ENCODE data around the gene GLB1L2. TPM values are rescaled to one million over a fixed set of nuclear protein-coding genes. Genes with fewer than 3 reads are reported as not detected.

The GLB1L2 gene
- polyA plus RNA-seq, 1 experiment: 0.18 TPM

GRCh38 chr11:134364261-134364660 is 32.5 kb downstream of the GLB1L2 start:
- POLR2A ChIA-PET: no interaction called here
- H3K4me3 ChIP-seq (ENCODE audit: low read depth, low read length): no peak overlapping the region
- no peaks in the 10 kb centered on the region for H3K27me3 ChIP-seq (ENCODE audit: control insufficient read depth, insufficient read depth, low read length)
- no peak for TF ChIP-seq CTCF (IDR thresholded peaks at IDR 0.05; ENCODE audit: insufficient read depth, low read depth, low read length)
- H3K36me3 ChIP-seq (ENCODE audit: control insufficient read depth, insufficient read depth, low read length): no peaks in the 10 kb centered on the region
- CTCF ChIA-PET: no interaction called here
- DNase-seq (ENCODE audit: low read depth): no peak

DNA sequence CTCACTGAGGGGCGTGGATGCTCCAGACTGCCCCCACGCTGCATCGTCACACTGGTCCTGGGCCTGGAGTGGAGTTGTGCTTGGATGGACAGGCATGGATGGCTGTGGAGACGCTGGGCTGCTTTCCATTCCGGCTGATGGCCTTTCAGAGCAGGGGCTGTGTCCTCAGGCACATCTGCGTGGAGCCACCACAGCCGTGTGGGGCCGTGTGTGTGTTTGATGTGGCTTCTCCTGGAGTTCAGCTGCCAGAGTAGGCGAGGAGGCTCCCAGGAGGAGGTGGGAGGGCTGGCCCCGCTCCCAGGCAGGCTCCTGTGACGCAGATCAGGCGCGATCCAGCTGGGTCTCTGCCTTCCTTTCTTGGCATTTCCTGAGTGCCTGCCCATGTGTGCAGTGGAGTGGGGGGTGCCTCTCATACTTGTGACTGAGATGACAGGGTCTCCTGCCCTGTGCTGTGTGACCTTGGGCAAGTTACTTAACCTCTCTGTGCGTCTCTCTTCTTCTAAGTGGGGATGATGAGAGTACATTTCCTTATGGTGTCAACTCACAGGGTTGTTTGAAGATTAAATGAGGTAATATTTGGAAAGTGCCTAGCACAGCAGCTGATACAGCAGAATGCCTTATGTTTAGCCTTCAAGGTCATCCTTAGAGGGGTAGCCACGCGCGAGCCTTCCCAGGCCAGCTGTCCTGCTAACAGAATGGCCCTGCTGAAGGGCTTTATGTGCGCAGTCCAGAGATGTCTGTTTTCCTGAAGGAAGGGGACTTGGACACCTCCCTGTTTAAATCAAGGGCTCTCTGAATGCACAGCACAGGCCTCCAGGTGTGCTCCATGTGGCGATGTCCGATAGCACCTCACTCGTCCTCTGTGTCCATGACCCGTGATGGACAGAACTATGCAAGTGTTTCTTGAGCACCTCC is 33.5 kb downstream of the GLB1L2 start:
- no peak for TF ChIP-seq CTCF (IDR thresholded peaks at IDR 0.05; ENCODE audit: insufficient read depth, low read depth, low read length)
- H3K36me3 ChIP-seq (ENCODE audit: control insufficient read depth, insufficient read depth, low read length): no peaks in the 10 kb centered on the region
- ChIA-PET CTCF (no interaction called here), POLR2A (no interaction called here)
- no peak overlapping the region for H3K4me3 ChIP-seq (ENCODE audit: low read depth, low read length)
- H3K27me3 ChIP-seq (ENCODE audit: control insufficient read depth, insufficient read depth, low read length): no peaks in the 10 kb centered on the region
- no peak for DNase-seq (ENCODE audit: low read depth)

DNA sequence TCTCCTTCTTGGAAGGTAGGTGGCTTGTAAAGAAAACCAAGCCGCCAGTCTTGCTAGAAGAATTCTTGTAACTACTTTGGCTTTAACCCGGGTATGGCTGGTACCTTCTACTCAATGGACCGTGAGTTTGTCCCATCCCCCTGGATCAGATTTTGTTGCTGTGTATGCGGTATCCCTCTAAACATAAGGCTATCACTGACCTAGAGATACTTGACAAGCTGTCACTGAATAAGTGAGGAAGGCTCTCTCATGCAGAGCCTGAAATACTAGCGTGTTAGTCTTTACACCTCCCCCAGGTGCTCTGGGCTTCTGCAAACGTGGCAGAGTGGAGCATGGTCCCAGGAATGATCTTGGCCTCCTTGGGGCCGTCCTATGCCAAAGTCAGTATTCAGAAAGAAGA is 34.5 kb downstream of the GLB1L2 start:
- TF ChIP-seq CTCF (IDR thresholded peaks at IDR 0.05; ENCODE audit: insufficient read depth, low read depth, low read length): no peak
- no peak overlapping the region for H3K4me3 ChIP-seq (ENCODE audit: low read depth, low read length)
- ChIA-PET CTCF (no interaction called here), POLR2A (no interaction called here)
- DNase-seq (ENCODE audit: low read depth): no peak
- no peaks in the 10 kb centered on the region for H3K36me3 ChIP-seq (ENCODE audit: control insufficient read depth, insufficient read depth, low read length)
- H3K27me3 ChIP-seq (ENCODE audit: control insufficient read depth, insufficient read depth, low read length): no peaks in the 10 kb centered on the region

GRCh38 chr11:134367781-134368180 is 36.0 kb downstream of the GLB1L2 start:
- H3K36me3 ChIP-seq (ENCODE audit: control insufficient read depth, insufficient read depth, low read length): no peaks in the 10 kb centered on the region
- DNase-seq (ENCODE audit: low read depth): no peak
- no peak overlapping the region for H3K4me3 ChIP-seq (ENCODE audit: low read depth, low read length)
- CTCF ChIA-PET: no interaction called here
- no peak for TF ChIP-seq CTCF (IDR thresholded peaks at IDR 0.05; ENCODE audit: insufficient read depth, low read depth, low read length)
- no peaks in the 10 kb centered on the region for H3K27me3 ChIP-seq (ENCODE audit: control insufficient read depth, insufficient read depth, low read length)
- POLR2A ChIA-PET: no interaction called here

DNA sequence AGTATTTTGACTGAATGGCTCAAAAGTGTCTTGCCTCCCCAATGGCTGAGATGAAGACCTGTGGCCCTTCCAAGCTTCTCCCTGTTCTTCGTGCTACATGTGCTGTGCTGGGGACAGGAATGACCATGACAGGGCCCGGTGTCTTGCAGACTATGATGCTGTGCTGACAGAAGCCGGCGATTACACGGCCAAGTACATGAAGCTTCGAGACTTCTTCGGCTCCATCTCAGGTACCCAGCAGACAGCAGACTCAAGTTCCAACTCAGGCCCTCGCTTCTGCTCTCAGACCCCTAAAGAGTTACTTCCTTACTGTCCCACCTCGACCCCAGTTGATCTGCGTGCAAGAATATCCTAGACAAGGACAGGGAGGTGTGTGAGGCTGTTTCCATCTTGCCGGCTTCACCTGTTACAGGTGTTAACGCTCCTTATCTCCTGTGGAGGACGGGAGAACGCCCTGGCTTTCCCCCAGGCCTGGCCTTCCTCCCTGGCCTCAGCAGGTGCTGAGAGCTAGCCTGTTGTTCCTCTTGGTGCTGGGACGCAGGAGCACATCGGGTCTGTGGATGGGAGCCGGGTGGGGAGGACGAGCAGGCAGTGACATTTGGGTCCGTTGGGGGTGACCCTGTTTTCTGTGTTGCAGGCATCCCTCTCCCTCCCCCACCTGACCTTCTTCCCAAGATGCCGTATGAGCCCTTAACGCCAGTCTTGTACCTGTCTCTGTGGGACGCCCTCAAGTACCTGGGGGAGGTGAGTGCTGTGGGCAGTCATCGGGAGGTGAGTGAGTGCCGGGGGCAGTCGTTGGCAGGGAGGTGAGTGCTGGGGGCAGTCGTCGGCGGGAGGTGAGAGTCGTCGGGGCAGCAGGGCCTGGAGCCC is 38.1 kb downstream of the GLB1L2 start:
- Histone ChIP-seq H3K36me3 (ENCODE audit: control insufficient read depth, insufficient read depth, low read length) (no peaks in the 10 kb centered on the region), H3K4me3 (ENCODE audit: low read depth, low read length) (no peak overlapping the region), H3K27me3 (ENCODE audit: control insufficient read depth, insufficient read depth, low read length) (no peaks in the 10 kb centered on the region)
- no peak for DNase-seq (ENCODE audit: low read depth)
- POLR2A ChIA-PET: no interaction called here
- CTCF ChIA-PET: no interaction called here
- no peak for TF ChIP-seq CTCF (IDR thresholded peaks at IDR 0.05; ENCODE audit: insufficient read depth, low read depth, low read length)
